ENCODE measurements around the gene NRCAM. TPM values are rescaled to one million over a fixed set of nuclear protein-coding genes. Genes with fewer than 3 reads are reported as not detected.

The NRCAM gene
- total RNA-seq, 2 experiments from 2014 or later: 3.4 to 7.0 TPM

- Histone ChIP-seq H3K27ac (ENCODE audit: low read depth in 1 of 2, low read length in 2 of 2) (no peak overlapping the region), H3K9me3 (ENCODE audit: control insufficient read depth in 1 of 2, insufficient read depth in 1 of 2, low read length in 2 of 2) (peaks cover 0 to 6% of the 10 kb centered on the region in 2 experiments), H3K36me3 (ENCODE audit: insufficient read depth, low read length) (no peaks in the 10 kb centered on the region), H3K4me3 (ENCODE audit: low read length) (no peak overlapping the region), H3K27me3 (ENCODE audit: control insufficient read depth in 1 of 2, insufficient read depth in 2 of 2, low read length in 2 of 2) (no peaks in the 10 kb centered on the region), H3K4me1 (ENCODE audit: insufficient read depth, low read length) (no peaks in the 10 kb centered on the region)
- POLR2A ChIA-PET: no interaction called here
- ATAC-seq (ENCODE audit: poor library complexity) (no peak), DNase-seq (no peak)
- CTCF ChIA-PET: no interaction called here
- Mint-ChIP-seq H3K9me3 (no peaks in the 10 kb centered on the region), H3K4me3 (no peak overlapping the region), H3K36me3 (ENCODE audit: low read depth) (no peaks in the 10 kb centered on the region), H3K27me3 (peaks cover 5% of the 10 kb centered on the region), H3K27ac (no peak overlapping the region), H3K4me1 (ENCODE audit: low read depth) (no peaks in the 10 kb centered on the region)
- intact Hi-C loops (cut with DNase I, micrococcal nuclease): no loop called here
- no peak for TF ChIP-seq CTCF (IDR thresholded peaks at IDR 0.05)
Observed at GRCh38 chr7:108335269-108335918, 120.8 kb downstream of the NRCAM start.

GRCh38 chr7:108332937-108333336, 123.3 kb downstream of the NRCAM start:
- Mint-ChIP-seq H3K4me1 (ENCODE audit: low read depth) (no peaks in the 10 kb centered on the region), H3K27me3 (no peaks in the 10 kb centered on the region), H3K9me3 (no peaks in the 10 kb centered on the region), H3K27ac (no peak overlapping the region), H3K36me3 (ENCODE audit: low read depth) (no peaks in the 10 kb centered on the region), H3K4me3 (no peak overlapping the region)
- ChIA-PET CTCF (no interaction called here), POLR2A (no interaction called here)
- Histone ChIP-seq H3K9me3 (ENCODE audit: control insufficient read depth in 1 of 2, insufficient read depth in 1 of 2, low read length in 2 of 2) (peaks cover 0 to 6% of the 10 kb centered on the region in 2 experiments), H3K4me1 (ENCODE audit: insufficient read depth, low read length) (no peaks in the 10 kb centered on the region), H3K36me3 (ENCODE audit: insufficient read depth, low read length) (no peaks in the 10 kb centered on the region), H3K4me3 (ENCODE audit: low read length) (no peak overlapping the region), H3K27me3 (ENCODE audit: control insufficient read depth in 1 of 2, insufficient read depth in 2 of 2, low read length in 2 of 2) (no peaks in the 10 kb centered on the region), H3K27ac (ENCODE audit: low read depth in 1 of 2, low read length in 2 of 2) (no peak overlapping the region)
- intact Hi-C loops (cut with DNase I, micrococcal nuclease): no loop called here
- DNase-seq: no peak
- ATAC-seq (ENCODE audit: poor library complexity): no peak
- no peak for TF ChIP-seq CTCF (IDR thresholded peaks at IDR 0.05)

GRCh38 chr7:108331971-108332370, 124.3 kb downstream of the NRCAM start:
- Histone ChIP-seq H3K36me3 (ENCODE audit: insufficient read depth, low read length) (no peaks in the 10 kb centered on the region), H3K4me1 (ENCODE audit: insufficient read depth, low read length) (no peaks in the 10 kb centered on the region), H3K9me3 (ENCODE audit: control insufficient read depth in 1 of 2, insufficient read depth in 1 of 2, low read length in 2 of 2) (no peaks in the 10 kb centered on the region), H3K27me3 (ENCODE audit: control insufficient read depth in 1 of 2, insufficient read depth in 2 of 2, low read length in 2 of 2) (no peaks in the 10 kb centered on the region), H3K4me3 (ENCODE audit: low read length) (no peak overlapping the region), H3K27ac (ENCODE audit: low read depth in 1 of 2, low read length in 2 of 2) (no peak overlapping the region)
- Mint-ChIP-seq H3K27ac (no peak overlapping the region), H3K4me3 (no peak overlapping the region), H3K27me3 (no peaks in the 10 kb centered on the region), H3K4me1 (ENCODE audit: low read depth) (no peaks in the 10 kb centered on the region), H3K9me3 (no peaks in the 10 kb centered on the region), H3K36me3 (ENCODE audit: low read depth) (no peaks in the 10 kb centered on the region)
- ChIA-PET POLR2A (no interaction called here), CTCF (no interaction called here)
- DNase-seq: no peak
- no peak for ATAC-seq (ENCODE audit: poor library complexity)
- TF ChIP-seq CTCF (IDR thresholded peaks at IDR 0.05): no peak
- intact Hi-C loops (cut with DNase I, micrococcal nuclease): no loop called here
